ENCODE measurements around the gene FANCB.

DNA sequence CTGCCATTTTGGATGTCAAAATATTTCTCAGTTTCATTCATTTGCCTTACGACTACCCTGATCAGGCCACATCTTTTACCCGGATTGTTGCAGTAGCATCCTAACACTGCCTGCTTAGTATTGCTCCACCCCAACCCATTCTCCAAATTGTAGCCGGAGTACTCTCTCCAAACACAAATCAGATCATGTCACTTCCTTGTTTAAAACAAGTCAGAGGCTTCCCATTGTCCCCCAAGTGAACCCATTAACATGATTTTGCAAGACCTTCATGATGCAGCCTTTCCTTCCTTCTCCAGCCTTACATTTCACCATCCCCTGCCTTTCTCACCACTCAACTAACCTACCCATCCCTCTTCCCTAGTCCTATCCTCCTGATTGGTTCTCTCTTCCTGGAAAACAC is 53.1 kb downstream of the FANCB start:
- TF ChIP-seq, protein P1, sequence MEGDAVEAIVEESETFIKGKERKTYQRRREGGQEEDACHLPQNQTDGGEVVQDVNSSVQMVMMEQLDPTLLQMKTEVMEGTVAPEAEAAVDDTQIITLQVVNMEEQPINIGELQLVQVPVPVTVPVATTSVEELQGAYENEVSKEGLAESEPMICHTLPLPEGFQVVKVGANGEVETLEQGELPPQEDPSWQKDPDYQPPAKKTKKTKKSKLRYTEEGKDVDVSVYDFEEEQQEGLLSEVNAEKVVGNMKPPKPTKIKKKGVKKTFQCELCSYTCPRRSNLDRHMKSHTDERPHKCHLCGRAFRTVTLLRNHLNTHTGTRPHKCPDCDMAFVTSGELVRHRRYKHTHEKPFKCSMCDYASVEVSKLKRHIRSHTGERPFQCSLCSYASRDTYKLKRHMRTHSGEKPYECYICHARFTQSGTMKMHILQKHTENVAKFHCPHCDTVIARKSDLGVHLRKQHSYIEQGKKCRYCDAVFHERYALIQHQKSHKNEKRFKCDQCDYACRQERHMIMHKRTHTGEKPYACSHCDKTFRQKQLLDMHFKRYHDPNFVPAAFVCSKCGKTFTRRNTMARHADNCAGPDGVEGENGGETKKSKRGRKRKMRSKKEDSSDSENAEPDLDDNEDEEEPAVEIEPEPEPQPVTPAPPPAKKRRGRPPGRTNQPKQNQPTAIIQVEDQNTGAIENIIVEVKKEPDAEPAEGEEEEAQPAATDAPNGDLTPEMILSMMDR (IDR thresholded peaks at IDR 0.05) = no peak
- no peak for TF ChIP-seq POLR2A (IDR thresholded peaks at IDR 0.05)
